HS-27A (cell line): ENCODE measurements around the gene RAB14.
A peak's percentile ranks its signal among the peaks of the same experiment; 100 is the strongest.

ENCODE experiments used
- DNase-seq: peaks from one replicate; pipeline ENCODE4 v3.0.0-alpha.2; 2012; ENCODE audit warnings: low read depth, missing footprints

RAB14 gene

GRCh38 chr9:121219530-121219929 is 17.9 kb upstream of the RAB14 start:
- DNase-seq: no peak

GRCh38 chr9:121218357-121219027 is 16.8 kb upstream of the RAB14 start:
- DNase-seq: no peak

GRCh38 chr9:121217609-121218292 is 16.1 kb upstream of the RAB14 start:
- DNase-seq: no peak

GRCh38 chr9:121216271-121216805 is 14.7 kb upstream of the RAB14 start:
- no peak for DNase-seq

GRCh38 chr9:121214005-121214404 is 12.3 kb upstream of the RAB14 start:
- no peak for DNase-seq

GRCh38 chr9:121213136-121213806 is 11.6 kb upstream of the RAB14 start:
- DNase-seq: peak; percentile 65

GRCh38 chr9:121210536-121210935 is 8.9 kb upstream of the RAB14 start:
- no peak for DNase-seq

- no peak for DNase-seq
These were observed 5.8 kb upstream of the RAB14 start for GRCh38 chr9:121207371-121207940.

- DNase-seq: no peak
These were observed 5.1 kb upstream of the RAB14 start for GRCh38 chr9:121206516-121207370.

GRCh38 chr9:121204611-121205010 is 2.9 kb upstream of the RAB14 start:
- no peak for DNase-seq

GRCh38 chr9:121204121-121204520 is 2.5 kb upstream of the RAB14 start:
- DNase-seq: no peak

GRCh38 chr9:121201045-121201737 is 478 bp downstream of the RAB14 start:
- no peak for DNase-seq

- DNase-seq: no peak
These were observed 1.3 kb downstream of the RAB14 start for GRCh38 chr9:121200356-121200755.

GRCh38 chr9:121199921-121200320 is 1.7 kb downstream of the RAB14 start:
- DNase-seq: no peak

GRCh38 chr9:121198512-121199042 is 3.1 kb downstream of the RAB14 start:
- DNase-seq: no peak

- no peak for DNase-seq
These were observed 4.5 kb downstream of the RAB14 start for GRCh38 chr9:121197132-121197531.

- no peak for DNase-seq
These were observed 5.3 kb downstream of the RAB14 start for GRCh38 chr9:121196389-121196788.

GRCh38 chr9:121194730-121195129 is 6.9 kb downstream of the RAB14 start:
- no peak for DNase-seq

GRCh38 chr9:121192959-121193640 is 8.6 kb downstream of the RAB14 start:
- no peak for DNase-seq

- no peak for DNase-seq
These were observed 9.2 kb downstream of the RAB14 start for GRCh38 chr9:121192518-121192917.
